Muscle of leg (tissue), 11 donors: Measurements from ENCODE around the gene FASN. TPM values are rescaled to one million over a fixed set of nuclear protein-coding genes. Genes with fewer than 3 reads are reported as not detected.

Experiments used
- DNase-seq: peaks from one replicate; pipeline ENCODE4 v3.0.0; 2013
- H3K27ac ChIP-seq: one replicate; pipeline ENCODE4 v1.5.1; 2013; ENCODE audit warnings: mild to moderate bottlenecking, low read length, control low read depth
- H3K27me3 ChIP-seq: one replicate; pipeline ENCODE4 v1.6.1; 2013; ENCODE audit warnings: low read length; ENCODE audit not compliant: control insufficient read depth, insufficient read depth
- H3K36me3 ChIP-seq: one replicate; pipeline ENCODE4 v1.6.1; 2013; ENCODE audit warnings: low read length; ENCODE audit not compliant: control insufficient read depth, insufficient read depth
- H3K4me1 ChIP-seq: one replicate; pipeline ENCODE4 v1.6.1; 2013; ENCODE audit warnings: low read length; ENCODE audit not compliant: control insufficient read depth, insufficient read depth
- H3K4me3 ChIP-seq: one replicate; pipeline ENCODE4 v1.5.1; 2013; ENCODE audit warnings: low read length, control low read depth
- H3K9me3 ChIP-seq: replicated peaks from 2 replicates; pipeline ENCODE4 v1.6.1; 2013; ENCODE audit warnings: low read depth, low read length; ENCODE audit not compliant: control insufficient read depth
- WGBS: methylation state at CpG from one replicate; pipeline ENCODE4 v1.1.5; 2013; ENCODE audit warnings: missing lambda C conversion rate; ENCODE audit not compliant: insufficient coverage; 5-methylcytosine and 5-hydroxymethylcytosine counted together
- polyA plus RNA-seq, 8 donors: library from polyadenylated mRNA; unstranded; fragments of 120-200 nt; gene quantifications; one replicate each; pipeline versions ENCODE4 v1.2.1 to v1.2.3, GENCODE V29; 2013; ENCODE audit warnings: inconsistent platforms in 1 of 8, low replicate concordance in 1 of 8; ENCODE audit not compliant: insufficient read length in 8 of 8, insufficient read depth in 1 of 8
- total RNA-seq: library from RNA; stranded (reverse); fragments of 120-200 nt; gene quantifications from one replicate; pipeline ENCODE4 v1.2.4, GENCODE V29; 2013

The FASN gene
- total and polyA plus RNA-seq, 9 donors = 15.4 to 53.4 (median 34.2) TPM

GRCh38 chr17:82061047-82061925 is 36.8 kb downstream of the FASN start:
- Histone ChIP-seq H3K36me3 (peaks cover 78% of the 10 kb centered on the region), H3K9me3 (no peaks in the 10 kb centered on the region), H3K4me3 (no peak overlapping the region), H3K27ac (no peak overlapping the region), H3K4me1 (peaks cover 19% of the 10 kb centered on the region), H3K27me3 (no peaks in the 10 kb centered on the region)
- no peak for DNase-seq
- 87% methylated on average over 32 of the region's 34 CpGs for WGBS

- H3K27ac ChIP-seq = no peak overlapping the region
- peaks cover 14% of the 10 kb centered on the region for H3K4me1 ChIP-seq
- no peaks in the 10 kb centered on the region for H3K9me3 ChIP-seq
- DNase-seq = no peak
- H3K36me3 ChIP-seq = peaks cover 85% of the 10 kb centered on the region
- H3K4me3 ChIP-seq = no peak overlapping the region
- no peaks in the 10 kb centered on the region for H3K27me3 ChIP-seq
- WGBS = 79% methylated on average over 14 of the region's 14 CpGs
Measured at GRCh38 chr17:82060614-82061013, 37.4 kb downstream of the FASN start.

- no peak overlapping the region for H3K4me3 ChIP-seq
- H3K9me3 ChIP-seq = no peaks in the 10 kb centered on the region
- WGBS = 87% methylated on average over 13 of the region's 16 CpGs
- H3K36me3 ChIP-seq = peaks cover 90% of the 10 kb centered on the region
- DNase-seq = no peak
- H3K27me3 ChIP-seq = no peaks in the 10 kb centered on the region
- H3K4me1 ChIP-seq = peaks cover 11% of the 10 kb centered on the region
- no peak overlapping the region for H3K27ac ChIP-seq
Measured at GRCh38 chr17:82060001-82060380, 38.0 kb downstream of the FASN start.

GRCh38 chr17:82059272-82060000 is 38.6 kb downstream of the FASN start:
- DNase-seq = no peak
- Histone ChIP-seq H3K27me3 (no peaks in the 10 kb centered on the region), H3K9me3 (no peaks in the 10 kb centered on the region), H3K4me1 (peaks cover 6% of the 10 kb centered on the region), H3K36me3 (peaks cover 95% of the 10 kb centered on the region), H3K4me3 (no peak overlapping the region), H3K27ac (no peak overlapping the region)
- 63% methylated on average over 17 of the region's 19 CpGs for WGBS

- H3K4me3 ChIP-seq = no peak overlapping the region
- no peak for DNase-seq
- whole genome bisulfite sequencing = 76% methylated on average over 9 of the region's 10 CpGs
Measured at GRCh38 chr17:82058855-82059249, 39.2 kb downstream of the FASN start.

GRCh38 chr17:82058230-82058854 is 39.7 kb downstream of the FASN start:
- 71% methylated on average over 14 of the region's 17 CpGs for WGBS
- no peaks in the 10 kb centered on the region for H3K27me3 ChIP-seq
- no peak overlapping the region for H3K27ac ChIP-seq
- H3K4me3 ChIP-seq = no peak overlapping the region
- H3K4me1 ChIP-seq = peaks cover 3% of the 10 kb centered on the region
- H3K36me3 ChIP-seq = peaks cover 95% of the 10 kb centered on the region
- no peak for DNase-seq
- H3K9me3 ChIP-seq = no peaks in the 10 kb centered on the region

More at GRCh38 chr17:82058855-82059249, 39.2 kb downstream of the FASN start:
- Histone ChIP-seq H3K4me1 (no peaks in the 10 kb centered on the region), H3K36me3 (peaks cover 95% of the 10 kb centered on the region), H3K9me3 (no peaks in the 10 kb centered on the region), H3K27me3 (no peaks in the 10 kb centered on the region), H3K27ac (no peak overlapping the region)

GRCh38 chr17:82056729-82057621 is 41.1 kb downstream of the FASN start:
- DNase-seq = no peak
- no peaks in the 10 kb centered on the region for H3K9me3 ChIP-seq
- no peak overlapping the region for H3K4me3 ChIP-seq
- WGBS = 76% methylated on average over 23 of the region's 29 CpGs
- peaks cover 83% of the 10 kb centered on the region for H3K36me3 ChIP-seq
- peaks cover 14% of the 10 kb centered on the region for H3K4me1 ChIP-seq
- H3K27ac ChIP-seq = no peak overlapping the region
- H3K27me3 ChIP-seq = no peaks in the 10 kb centered on the region

- H3K27me3 ChIP-seq = no peaks in the 10 kb centered on the region
- no peak overlapping the region for H3K27ac ChIP-seq
- H3K36me3 ChIP-seq = peaks cover 76% of the 10 kb centered on the region
- H3K4me3 ChIP-seq = no peak overlapping the region
- no peaks in the 10 kb centered on the region for H3K9me3 ChIP-seq
- H3K4me1 ChIP-seq = peaks cover 14% of the 10 kb centered on the region
- no peak for DNase-seq
- 91% methylated on average over 21 of the region's 28 CpGs for WGBS
Measured at GRCh38 chr17:82055965-82056728, 41.9 kb downstream of the FASN start.
